Neuron (in vitro differentiated cells): ENCODE results near the gene OXTR.

Source experiments
- H2AFZ ChIP-seq: one replicate; pipeline ENCODE4 v1.6.1; 2013; ENCODE audit warnings: low read depth, mild to moderate bottlenecking, inconsistent platforms, low read length, moderate library complexity
- H3K27me3 ChIP-seq: one replicate; pipeline ENCODE4 v1.6.1; 2013; ENCODE audit warnings: low read length; ENCODE audit not compliant: insufficient read depth
- H3K36me3 ChIP-seq: one replicate; pipeline ENCODE4 v1.6.1; 2013; ENCODE audit warnings: low read length; ENCODE audit not compliant: insufficient read depth
- H3K4me1 ChIP-seq: one replicate; pipeline ENCODE4 v1.6.1; 2013; ENCODE audit warnings: low read length; ENCODE audit not compliant: insufficient read depth
- H3K4me3 ChIP-seq: 2 replicates; pipeline ENCODE4 v1.5.1; 2013; ENCODE audit warnings: mild to moderate bottlenecking, low read length, moderate library complexity
- H3K9me3 ChIP-seq: one replicate; pipeline ENCODE4 v1.6.1; 2013; ENCODE audit warnings: low read length

The OXTR gene

DNA sequence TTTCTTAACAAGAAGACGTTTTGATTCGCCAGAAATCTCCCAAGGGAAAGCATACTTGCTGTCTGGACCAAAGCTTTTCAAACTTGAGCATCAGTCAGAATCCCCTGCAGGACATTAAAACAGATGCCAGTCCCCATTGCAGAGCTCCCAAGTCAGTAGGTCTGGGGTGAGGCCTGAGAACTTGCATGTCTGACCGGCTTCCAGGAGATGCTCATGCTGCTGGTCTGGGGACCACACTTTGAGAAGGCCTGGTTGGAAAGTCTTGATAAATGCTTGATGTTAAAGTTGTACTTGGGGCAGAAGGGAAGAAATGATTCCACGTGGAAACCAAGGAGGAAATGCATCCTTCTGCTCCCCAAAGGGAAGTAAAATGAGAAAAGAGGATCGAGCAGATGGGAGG, 60.1 kb downstream of the OXTR start:
- Histone ChIP-seq H2AFZ (no peak overlapping the region), H3K27me3 (no peaks in the 10 kb centered on the region), H3K4me3 (no peak overlapping the region), H3K36me3 (no peaks in the 10 kb centered on the region), H3K4me1 (peaks cover 3% of the 10 kb centered on the region), H3K9me3 (peaks cover 9% of the 10 kb centered on the region)

DNA sequence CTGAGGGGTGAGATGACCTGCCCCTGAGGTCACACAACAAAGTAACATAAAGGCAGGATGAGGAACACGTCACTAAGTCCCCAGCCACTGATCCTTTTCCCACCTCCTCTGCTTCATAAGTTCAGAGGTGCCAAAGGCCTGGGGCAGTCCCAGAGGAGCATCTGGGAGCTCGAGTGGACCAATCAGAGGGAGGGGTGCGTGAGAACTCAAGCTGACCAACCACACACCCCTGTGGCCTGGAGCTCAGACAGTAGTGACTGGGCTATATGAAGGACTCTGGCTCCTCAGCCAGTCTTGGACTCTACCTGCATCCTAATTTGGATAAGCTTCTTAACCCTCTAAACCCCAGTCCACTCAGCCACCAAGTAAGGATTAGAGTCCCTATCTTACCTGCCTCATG, 63.8 kb downstream of the OXTR start:
- no peaks in the 10 kb centered on the region for H3K27me3 ChIP-seq
- no peak overlapping the region for H2AFZ ChIP-seq
- no peaks in the 10 kb centered on the region for H3K4me1 ChIP-seq
- no peaks in the 10 kb centered on the region for H3K36me3 ChIP-seq
- H3K9me3 ChIP-seq: peaks cover 11% of the 10 kb centered on the region
- H3K4me3 ChIP-seq: no peak overlapping the region

DNA sequence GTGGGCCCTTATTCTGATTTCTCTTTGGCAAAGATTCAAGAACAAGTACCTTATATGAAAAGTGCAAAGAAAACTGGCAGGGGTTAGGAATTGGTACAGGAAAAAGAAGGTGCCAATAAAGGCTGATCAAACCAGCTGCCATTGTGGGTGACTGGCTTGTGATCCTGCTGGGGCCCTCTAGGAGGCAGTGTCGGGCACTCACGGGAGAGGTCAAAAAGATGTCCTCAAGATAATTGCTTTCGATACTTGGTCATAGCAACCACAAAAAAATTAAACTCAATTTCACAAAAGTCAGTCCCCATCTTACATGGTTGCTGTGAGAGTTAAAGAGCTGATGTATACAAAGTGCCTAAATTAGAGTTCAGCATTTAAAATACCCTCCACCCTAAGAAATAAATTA, 66.9 kb downstream of the OXTR start:
- Histone ChIP-seq H3K9me3 (peaks cover 11% of the 10 kb centered on the region), H3K4me1 (no peaks in the 10 kb centered on the region), H2AFZ (no peak overlapping the region), H3K4me3 (no peak overlapping the region), H3K36me3 (no peaks in the 10 kb centered on the region), H3K27me3 (no peaks in the 10 kb centered on the region)
